HG02759 (cell line): ENCODE data around the gene AMBRA1.
"Not testable (repeated sequence)": the region's sequence is repeated elsewhere in the genome, so short reads cannot be mapped to it uniquely, and the experiment has no call there.

ENCODE experiments used
- ATAC-seq: cut with Tn5 transposase; IDR thresholded peaks from one replicate; pipeline ENCODE4 v1.9.1; 2021; ENCODE audit warnings: mild to moderate bottlenecking, moderate library complexity; ENCODE audit not compliant: unreplicated experiment

AMBRA1 gene

DNA sequence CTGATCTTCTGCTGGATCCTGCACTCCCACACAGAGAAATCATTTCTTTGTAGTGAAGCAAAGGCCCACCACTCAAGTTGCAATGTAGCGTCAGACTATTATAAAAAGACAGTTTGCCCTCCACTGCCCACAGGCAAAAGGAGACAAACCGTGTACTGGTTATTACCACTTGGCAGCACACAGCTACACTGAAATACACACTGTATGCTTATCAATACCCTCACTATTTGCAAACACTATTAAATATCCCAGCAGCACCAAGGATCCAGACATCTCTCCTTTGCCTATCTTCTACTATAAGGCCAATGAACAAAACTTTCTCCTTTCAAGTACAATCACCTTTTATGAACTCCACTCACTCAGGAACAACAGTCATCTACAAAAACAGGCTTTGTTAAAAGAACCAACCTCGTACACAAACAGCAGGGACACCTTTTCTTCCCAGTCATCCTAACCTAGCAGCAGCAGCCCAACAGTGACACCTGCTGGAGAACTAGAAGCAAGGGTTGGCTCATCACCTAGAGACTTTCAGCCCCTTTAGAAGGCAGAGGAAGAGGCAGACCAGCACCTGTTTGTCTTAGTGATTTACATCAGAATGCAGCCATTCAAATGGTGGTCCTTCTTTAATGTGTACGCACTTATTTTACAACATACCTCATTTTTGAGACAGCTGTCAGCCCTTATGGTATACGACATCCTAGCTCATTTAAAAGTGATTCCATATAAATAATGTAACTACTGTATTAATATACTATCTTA is 56.1 kb downstream of the AMBRA1 start:
- no peak for ATAC-seq

DNA sequence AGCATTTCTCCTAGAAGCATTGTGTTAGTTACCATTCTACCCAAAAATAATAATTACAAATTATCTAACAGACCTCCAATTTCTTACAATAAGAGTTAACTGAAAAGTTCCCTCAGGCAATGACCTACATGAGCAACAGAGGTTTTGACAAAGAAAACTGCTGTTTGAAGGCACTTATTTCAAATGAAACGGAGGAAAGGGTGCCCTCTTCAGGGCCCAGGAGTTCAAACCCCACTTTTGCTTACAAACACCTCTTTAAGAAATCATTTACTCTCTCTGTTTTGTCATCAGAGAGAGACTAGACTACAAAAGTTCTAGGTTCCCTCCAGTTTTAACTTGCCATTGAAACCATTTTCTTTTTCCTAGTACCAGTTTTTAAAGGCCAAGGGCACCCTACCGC is 56.7 kb downstream of the AMBRA1 start:
- no peak for ATAC-seq

DNA sequence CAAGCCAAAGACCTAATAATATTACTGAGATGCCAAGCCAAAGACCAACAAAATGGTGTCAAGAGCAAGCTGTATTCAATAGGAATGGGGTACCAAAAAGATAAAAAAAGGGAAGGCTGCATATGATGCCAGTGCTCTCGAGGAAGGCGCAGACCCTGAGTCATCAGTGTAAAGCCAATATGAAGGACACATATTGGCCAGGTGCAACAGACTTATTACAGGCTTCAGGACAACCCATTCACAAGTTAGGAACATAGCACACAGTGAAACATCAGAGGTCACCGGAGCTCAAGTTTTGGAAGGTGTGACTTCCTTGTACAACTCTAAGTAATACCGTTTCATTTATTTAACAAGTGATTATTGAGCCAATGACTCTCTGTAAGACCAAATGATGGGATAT is 58.1 kb downstream of the AMBRA1 start:
- ATAC-seq: no peak

DNA sequence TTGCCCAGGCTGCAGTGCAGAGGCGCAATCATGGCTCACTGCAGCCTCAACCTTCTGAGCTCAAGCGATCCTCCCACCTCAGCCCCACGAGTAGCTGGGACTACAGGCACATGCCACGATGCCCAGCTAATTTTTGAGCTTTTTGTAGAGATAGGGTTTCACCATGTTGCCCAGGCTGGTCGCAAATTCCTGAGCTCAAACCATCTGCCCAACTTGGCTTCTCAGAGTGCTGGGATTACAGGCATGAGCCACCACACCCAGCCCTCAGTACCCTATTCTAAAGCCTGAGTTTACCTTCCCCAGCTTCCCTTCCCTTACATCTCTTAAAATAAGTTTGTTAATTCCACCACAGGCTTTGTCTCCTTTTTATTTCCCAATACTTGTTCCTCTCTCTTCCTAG is 59.1 kb downstream of the AMBRA1 start:
- no peak for ATAC-seq

DNA sequence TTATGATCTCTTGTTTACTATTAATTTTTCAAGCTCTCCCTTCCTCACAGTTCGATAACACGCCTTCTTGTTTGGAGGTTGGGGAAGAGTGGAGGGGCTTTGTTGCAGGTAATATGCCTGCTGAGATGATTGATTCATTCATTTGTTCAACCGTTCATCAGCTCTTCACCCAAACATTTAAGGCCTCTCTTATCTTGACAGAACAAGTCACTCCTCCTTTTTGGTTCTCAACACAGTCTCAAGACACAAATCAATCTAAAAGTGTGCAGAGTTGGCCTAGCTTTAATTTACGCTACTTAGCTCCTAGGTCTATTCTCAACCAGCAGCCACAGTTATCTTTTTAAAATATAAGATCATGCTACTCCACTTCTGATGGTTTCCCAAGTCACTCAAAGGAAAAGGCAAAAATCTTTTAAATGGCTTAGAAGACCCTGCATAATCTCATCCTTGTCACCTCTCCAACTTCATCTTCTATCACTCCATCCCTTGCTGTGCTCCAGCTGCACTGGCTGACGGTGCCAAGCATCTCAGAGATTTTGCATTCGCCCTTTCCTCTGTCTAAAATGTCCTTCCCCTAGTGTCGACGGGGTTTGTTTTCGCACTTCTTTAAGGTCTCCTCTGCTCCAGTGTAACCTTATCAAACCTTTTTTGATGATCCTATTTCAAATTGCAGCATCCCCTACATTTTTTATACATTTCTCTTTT is 60.3 kb downstream of the AMBRA1 start:
- no peak for ATAC-seq

DNA sequence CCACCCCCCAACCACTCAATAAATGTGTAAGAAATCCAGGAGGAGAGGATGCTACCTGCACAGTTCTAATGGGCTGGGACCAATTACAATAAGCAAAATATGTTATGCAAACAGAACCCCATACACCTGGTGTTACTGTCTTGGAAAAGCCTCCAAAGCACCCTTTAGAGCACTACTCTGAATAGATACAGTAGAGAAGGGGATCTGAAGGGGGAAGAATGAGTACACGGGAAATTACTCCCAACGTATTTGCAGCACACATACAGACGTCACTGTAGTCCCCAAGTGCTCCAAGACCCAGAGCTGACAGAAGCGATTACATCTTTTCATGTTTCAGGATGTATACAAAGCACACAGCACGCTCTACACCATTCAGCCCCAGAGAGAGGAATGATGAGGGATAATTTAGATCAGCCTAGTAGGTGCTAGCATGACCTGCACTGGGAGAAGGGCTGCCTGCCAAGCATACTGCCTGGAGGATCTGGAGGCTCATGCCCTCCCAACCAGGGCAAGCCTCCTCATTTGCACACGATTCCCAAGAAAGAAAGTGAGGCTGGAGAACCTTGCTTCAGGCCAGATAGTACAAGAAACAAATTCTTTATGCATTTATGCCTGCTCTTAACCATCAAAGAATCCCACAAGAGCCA is 63.8 kb downstream of the AMBRA1 start:
- no peak for ATAC-seq

DNA sequence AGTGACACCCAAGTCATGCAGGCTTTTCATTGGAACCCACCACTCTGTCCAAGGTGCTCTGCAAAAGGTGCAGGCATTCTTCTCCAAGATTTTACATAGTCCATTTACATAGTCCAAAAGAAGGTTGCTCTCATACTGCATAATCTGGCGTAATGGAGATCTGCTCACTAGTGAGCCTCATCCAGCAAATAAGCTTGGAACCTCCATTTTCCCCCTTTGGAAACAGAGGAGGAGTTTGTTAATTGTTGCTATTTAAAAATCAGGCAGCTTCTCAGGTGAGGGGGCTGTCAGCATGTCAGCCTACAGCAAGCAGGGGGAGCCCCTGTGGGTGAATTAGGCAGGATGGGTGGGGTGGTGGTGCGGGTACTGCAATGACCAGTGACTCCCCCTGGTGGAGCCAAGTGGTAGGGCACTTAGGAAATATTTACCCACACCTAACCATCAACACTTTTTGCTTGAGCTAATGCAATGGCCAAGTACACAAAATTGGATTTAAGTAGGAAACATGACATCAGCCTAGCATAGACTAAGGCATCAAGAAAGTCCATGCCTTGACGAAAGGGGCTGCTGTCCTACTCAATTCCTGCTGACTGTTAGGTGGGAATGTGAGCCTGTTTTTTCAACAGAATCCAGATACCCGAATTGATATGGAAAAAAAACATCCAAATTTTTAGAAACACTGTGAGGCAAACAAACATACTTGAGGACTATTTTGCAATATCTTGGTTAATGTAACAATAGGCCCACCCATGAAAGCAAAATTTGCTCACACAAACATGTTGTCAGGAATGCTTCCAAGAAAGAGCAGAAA is 64.5 kb downstream of the AMBRA1 start:
- peak; percentile 77 for ATAC-seq

DNA sequence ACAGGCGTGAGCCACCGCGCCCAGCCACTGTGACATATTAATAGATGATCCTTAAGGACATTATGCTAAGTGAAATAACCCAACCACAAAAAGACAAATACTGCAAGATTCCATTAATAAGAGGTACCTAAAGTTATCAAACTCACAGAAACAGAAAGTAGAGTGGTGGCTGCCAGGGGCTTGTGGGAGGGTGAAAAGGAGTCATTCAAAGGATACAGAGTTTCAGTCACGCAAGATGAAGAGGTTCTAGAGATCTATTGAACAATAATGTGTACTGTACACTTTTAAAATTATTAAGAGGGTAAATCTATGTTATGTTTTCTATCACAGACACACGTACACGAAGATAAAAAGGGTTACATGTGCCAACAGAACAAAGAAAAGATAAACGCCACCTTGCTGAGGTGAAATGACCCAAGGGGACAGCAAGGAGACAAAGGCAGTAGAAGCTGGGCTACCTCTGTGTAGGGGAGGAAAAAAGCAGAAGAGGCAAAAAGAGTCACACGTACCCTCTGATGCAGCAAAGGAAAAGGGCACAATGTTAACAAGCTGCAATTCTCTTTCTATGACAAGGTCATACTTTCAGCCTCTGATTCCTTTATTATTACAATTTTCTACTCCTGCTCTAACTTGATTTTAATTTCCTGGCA is 65.3 kb downstream of the AMBRA1 start:
- ATAC-seq: no peak

DNA sequence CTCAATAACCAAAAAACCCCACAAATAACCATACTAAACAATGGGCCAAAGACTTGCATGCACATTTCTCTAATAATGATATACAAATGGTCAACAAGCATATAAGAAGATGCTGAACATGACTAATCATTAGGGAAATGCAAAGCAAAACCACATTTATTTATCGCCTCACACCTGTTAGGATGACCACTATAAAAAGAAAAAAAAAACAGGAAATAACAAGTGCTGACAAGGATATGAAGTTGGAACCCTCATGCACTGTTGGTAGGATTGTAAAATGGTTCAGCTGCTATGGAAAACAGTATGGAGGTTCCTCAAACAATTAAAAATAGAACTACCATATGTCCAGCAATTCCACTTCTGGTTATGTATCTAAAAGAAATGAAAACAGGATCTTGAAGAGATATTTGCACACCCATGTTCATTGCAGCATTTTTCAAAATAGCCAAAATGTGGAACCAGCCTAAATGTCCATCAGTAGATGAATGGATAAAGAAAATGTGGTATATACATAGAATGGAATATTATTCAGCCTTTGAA is 66.2 kb downstream of the AMBRA1 start:
- ATAC-seq: no peak

DNA sequence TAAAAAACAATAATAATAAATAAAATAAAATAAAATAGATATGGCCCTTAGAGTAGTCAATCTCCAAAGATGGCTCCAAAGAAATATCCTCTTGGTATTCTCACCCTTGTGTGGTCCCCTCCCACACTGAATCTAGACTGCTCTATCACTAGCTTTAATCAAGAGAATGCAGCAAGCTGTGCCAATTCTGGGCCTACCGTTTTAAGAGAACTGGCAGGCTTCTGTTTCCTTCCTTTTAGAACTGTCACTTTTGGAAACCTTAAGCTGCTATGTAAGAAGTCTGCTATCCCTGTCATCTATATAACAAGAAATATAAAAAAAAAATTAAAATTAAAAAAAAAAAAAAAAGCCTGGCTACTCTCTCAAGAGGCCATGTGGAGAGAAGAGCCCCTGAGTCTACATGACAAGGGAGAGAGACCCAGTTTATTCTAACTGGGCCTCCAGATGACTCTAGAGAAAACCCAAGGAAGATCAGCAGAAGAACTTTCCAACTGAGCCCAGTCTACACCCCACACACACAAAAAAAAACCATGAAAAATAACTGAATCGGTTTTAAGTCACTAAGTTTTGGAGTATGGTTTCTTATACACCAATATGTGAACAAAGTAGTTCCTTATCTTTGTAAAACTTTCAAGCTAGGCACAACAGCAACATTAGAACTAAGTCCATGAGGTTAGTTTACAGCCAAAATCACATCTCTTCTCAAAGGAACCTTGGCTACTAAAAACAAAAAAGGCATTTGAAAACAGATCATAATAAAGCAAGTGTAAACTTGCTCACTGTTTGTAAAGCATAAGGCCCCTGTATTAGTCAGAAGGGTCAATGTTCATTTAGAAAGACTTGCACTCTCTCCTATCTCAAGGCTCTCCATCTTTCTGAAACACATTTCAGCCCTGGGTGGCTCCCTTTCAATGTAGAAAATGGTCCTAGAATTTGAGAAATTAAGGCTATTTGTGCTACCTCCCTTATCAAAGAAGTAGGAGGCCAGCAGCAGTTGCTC is 67.3 kb downstream of the AMBRA1 start:
- no peak for ATAC-seq

DNA sequence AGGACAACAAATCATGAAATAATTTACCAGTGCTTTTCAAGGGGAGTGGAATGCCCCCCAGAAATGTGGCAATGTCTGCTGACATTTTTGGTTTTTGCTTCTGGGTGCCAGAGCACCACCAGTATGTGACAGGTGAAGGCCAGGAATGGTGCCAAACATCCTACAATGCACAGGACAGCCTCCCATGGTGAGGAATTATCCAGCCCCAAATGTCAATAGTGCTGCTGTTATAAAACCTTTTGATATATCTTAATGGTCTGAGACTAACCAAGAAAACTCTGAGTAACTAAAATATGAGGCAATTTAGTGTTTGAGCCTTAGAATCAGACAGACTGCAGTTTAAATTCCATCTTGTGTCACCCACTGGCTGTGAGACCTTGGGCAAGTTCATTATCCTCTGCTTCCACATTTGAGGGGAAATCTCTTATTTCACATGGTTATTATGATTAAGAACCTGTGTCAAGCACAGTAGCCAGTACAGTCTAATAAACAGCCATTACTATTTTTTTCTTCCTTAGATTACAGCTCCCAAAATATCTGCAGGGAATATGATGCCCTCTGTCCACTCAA is 69.5 kb downstream of the AMBRA1 start:
- no peak for ATAC-seq

DNA sequence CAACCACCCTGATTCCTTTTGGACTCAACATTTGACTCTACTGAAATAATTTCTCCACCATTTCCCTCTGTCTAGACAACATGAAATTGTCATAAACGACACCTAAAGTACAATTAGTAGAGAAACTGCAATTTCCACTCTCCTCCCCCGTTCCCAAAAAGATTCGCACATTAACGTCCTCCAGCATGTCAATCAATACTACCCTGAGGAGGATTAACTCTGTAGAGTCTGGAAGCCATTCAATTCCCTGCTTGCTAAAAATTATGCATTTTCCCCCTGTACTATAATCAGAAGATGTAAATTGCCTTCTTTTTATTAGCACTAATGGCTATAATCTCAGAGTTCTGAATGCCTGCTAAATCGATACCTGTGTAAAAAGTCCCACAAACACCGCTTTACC is 70.5 kb downstream of the AMBRA1 start:
- ATAC-seq: no peak

DNA sequence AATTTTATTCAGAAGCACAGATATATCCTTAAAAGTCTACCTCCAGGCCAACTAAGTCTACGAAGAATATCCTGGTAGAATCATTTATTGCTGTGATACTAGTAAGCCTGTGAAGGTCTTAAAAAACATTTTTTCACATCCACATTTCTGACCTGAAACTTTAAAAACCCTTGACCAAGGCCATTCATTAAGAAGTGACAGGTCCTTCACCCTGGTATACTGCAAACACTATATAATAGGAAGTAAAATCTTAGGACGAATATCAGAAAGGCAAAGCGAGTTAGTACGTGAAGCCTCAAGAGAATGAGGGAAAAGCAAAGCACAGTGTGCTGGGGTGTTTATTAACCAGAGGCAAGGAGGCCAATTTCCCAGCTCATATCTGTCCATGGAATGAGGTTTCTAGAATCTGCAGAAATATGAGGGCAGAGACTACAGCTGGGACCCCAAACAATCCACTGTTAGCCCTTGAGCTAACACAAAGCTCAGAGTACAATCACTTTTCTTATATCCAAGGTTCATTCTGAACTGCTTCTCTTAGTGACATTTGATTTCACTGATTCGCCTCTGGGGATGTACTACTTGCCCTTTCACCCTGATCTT is 71.0 kb downstream of the AMBRA1 start:
- no peak for ATAC-seq

DNA sequence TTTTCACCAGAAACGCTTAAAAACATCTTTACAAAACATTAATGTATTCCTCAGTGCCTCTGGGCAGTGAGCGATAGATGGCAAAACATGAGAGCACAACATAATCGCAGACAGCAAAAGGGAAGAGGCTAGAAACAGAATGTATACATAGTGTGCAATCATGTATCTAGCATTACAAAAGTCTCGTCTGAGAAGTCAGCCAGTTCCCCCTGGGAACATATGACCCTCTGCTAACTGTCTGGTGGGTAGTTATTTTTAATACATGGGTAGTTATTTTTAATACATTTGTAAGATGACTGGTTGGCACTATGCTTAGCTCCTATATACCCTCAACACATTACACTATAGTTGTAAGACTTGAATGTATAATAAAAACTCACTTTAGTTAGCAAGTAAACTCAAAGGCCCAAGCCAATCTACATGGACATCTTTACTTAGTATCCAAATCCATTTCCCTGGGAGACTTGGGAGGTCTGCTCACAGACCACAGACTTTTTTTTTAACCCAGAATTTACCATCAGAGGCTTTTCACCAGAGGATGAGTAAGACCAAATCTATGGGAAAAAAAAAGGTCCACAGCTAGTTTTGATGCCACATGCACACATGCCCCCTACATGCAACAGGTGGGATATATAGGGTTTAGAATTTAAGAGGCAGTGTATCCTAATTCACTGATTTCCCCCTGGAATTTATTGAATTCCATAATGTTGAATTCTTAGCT is 71.7 kb downstream of the AMBRA1 start:
- no peak for ATAC-seq

DNA sequence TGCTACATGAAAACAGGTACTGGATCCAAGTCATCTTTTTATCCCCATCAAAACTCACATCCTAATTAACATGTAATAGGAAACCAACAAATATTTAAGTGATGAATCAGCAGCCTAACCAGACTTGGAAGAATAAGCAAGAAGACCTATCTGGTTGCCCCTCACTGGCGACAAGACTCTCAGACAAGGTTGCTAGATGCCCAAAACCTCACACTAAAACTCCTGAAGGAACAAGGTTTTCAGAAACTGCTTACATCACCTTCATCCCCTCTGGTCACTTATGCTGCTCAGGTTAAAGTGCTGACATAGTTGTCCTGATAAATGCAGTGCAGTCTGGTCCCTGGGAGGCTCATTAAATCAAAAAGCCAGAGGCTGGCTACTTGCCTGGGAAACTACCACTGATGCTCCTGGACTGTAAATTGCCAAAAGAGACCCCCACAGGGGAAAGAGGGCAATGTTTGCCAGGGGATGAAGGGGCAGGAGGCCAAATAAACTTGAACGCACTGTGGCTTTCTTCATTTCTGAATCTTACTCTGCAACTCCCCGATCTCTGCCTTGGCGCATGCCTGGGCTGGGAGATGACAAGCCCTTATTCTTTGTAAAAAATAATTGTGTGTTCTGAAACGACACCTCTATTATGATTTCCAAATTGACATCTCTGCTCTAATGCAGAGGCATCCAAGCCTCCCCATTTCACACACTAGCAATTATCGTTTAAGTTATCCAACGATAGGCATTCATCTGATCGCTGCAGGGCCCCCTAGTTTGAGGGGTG is 72.7 kb downstream of the AMBRA1 start:
- ATAC-seq: no peak

DNA sequence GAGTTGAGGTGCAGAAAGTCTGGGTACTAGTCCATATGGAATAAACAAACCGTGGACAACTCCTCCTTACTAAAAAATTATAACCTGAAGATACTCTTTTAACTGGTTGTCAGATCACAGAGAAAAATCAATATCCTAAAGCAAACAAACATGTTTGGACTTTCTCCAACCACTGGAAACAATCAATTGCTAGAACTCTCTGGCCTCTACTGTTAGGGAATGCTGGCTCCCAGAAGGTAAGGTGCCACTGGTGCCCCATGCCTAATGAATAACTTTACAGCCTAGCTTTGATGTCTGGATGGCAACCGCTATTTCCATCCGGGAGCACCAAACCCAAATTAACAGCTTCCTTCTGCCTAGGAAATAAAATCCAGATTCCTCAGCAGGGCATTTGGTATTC is 74.5 kb downstream of the AMBRA1 start:
- ATAC-seq: no peak

DNA sequence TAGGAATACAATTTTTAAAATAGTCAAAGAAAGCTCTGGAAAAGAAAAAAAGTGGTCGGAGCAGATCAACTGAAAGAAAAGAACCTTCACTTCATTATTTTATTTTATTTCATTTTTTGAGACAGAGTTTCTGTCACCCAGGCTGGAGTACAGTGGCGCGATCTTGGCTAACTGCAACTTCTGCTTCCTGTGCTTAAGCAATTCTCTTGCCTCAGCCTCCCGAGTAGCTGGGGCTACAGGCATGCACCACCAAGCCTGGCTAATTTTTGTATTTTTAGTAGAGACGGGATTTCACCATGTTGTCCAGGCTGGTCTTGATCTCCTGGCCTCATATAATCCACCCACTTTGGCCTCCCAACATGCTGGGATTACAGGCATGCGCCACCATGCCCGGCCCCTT is 74.9 kb downstream of the AMBRA1 start:
- ATAC-seq: not testable (repeated sequence)
